Measurements from ENCODE around the gene GPR17.

GPR17 gene

GRCh38 chr2:127614731-127615130, 31.2 kb upstream of the GPR17 start:
- no peak for DNase-seq (ENCODE audit: low read depth)

DNA sequence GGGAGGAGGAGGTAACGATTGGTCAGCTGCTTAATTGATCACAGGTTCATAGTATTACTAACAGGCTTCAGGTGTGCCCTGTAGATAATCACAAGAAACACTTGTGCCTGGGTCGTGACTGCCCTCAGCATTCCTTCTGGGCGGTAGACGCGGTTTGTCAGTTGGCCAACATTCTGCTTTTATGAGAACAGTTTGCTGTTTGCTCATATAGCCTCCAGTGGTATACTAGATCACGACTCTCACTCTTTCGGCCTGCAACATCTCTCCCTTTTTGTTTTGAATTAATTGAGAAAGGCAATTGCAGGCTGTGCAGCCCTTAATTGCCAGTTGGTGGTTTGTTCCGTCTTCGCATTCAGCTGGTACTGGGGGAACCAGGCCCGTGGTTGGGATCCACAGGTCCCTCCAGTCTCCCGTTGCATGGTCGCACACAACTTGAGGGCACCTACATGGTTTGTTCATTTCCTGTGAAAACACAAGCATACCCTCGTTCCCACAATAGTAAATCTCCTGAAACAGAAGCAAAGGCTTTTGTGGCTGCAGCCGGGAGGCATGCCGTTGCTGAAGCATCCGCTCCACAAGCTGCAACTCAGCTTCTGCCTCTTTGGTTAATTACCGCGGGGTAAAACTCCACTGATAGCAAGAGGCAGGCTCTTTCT, 30.3 kb upstream of the GPR17 start:
- no peak for DNase-seq (ENCODE audit: low read depth)

DNA sequence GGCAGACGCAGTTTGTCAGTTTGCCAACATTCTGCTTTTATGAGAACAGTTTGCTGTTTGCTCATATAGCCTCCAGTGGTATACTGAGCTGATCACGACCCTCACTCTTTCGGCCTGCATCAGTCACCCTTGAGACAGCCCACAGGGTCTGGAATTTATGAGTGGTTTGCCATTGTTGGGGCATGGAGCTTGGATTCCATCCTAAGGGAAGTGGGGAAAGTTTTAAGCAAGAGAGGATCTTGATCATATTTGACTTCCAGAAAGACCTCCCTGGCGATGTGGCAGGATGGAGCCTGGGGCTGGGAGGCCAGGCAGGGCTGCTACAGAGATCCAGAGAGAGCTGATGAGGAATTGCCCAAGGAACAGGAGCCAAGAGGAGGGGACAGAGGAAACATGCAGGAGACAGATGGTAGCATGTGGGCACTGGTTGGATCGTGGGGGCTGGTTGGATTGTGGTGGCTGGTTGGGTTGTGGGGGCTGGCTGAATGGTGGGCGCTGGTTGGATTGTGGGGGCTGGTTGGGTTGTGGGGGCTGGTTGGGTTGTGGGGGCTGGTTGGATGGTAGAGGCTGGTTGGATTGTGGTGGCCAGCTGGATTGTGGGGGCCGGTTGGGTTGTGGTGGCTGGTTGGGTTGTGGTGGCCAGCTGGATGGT, 27.3 kb upstream of the GPR17 start:
- no peak for DNase-seq (ENCODE audit: low read depth)

GRCh38 chr2:127619203-127619590, 26.8 kb upstream of the GPR17 start:
- no peak for DNase-seq (ENCODE audit: low read depth)

- no peak for DNase-seq (ENCODE audit: low read depth)
Observed at GRCh38 chr2:127619877-127620705, 25.9 kb upstream of the GPR17 start.

- DNase-seq (ENCODE audit: low read depth) = no peak
Observed at GRCh38 chr2:127620866-127621265, 25.1 kb upstream of the GPR17 start.

DNA sequence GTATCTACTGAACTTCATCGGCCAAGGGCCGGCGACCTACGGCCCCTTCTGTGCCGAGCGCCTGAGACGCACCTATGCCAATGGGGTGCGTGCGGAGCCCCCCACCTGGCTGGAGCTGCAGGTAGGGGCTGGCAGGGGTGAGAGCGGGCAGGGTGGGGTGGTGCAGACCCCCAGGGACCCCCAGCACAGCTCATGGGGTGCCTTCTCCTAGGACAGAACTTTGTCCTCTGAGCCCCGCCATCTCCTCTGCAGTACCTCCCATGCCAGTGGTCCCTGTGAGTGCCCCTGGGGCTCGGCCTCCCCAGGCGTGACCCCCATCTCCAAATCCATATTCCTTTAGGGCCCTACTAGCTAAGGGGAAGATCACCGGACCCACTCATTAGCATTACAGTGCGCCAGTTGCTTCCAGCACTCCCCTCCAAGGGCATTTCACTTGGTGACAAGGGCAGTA, 23.9 kb upstream of the GPR17 start:
- DNase-seq (ENCODE audit: low read depth) = no peak

- DNase-seq (ENCODE audit: low read depth) = no peak
Observed at GRCh38 chr2:127622561-127623387, 23.2 kb upstream of the GPR17 start.

DNA sequence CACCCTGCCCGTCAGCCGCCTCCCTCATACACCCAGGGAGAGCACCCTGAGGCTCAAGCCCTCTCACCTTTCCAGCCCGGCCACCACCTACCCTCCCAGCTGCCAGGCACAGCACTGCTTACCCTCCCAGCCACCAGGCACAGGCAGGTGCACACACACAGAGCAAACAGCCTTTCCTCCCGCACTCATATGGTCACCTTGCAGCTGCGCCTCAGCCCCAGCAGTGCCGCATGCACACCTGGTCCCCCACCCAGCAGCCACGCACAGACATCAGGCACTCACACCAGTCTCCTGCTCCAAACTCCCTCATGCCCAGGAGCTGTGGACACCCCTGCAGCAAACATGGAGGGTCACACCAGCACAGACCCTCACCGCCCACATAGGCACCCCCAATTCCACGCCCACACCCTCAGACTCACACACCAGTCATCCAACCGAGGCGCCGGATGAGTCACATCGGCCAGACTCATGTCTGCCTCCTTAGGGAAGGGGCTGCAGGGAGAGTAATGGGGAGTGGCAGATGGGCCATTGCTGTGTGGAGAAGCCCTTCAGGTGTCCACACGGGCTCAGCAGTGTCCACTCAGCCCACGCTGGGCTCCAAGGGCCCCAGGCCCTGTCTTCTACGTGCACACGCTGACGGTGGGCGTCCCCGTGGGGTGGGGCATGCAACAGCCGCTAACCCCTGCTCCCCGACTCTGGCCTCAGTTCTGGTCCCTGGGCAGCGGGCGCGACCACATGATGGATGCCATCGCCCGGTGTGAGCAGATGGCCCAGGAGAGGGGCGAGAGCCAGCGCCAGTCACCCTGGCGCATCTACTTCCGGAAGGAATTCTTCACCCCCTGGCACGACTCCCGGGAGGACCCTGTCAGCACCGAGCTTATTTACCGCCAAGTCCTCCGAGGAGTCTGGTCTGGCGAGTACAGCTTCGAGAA, 22.3 kb upstream of the GPR17 start:
- no peak for DNase-seq (ENCODE audit: low read depth)

DNA sequence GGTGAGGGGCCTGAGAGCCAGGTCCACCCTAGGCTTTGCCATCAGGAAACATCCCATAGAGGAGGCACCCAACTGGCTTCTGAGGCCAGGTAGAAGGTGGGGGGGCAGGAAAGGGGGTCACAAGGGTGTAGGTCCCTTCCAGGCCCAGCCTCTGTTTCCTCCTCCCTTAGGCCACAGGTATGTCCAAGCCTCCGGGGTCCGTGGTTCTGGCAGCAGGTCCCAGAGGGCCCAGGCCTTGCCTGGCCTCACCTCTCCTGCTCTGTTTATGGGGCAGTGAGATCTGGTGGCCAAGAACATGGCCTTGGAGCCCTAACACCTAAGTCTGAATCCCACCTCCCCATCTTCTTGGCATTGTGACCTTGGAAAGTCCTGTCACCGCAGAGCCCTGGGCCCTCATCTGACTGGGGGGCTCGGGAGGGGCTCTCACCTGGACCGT, 21.6 kb upstream of the GPR17 start:
- no peak for DNase-seq (ENCODE audit: low read depth)

DNA sequence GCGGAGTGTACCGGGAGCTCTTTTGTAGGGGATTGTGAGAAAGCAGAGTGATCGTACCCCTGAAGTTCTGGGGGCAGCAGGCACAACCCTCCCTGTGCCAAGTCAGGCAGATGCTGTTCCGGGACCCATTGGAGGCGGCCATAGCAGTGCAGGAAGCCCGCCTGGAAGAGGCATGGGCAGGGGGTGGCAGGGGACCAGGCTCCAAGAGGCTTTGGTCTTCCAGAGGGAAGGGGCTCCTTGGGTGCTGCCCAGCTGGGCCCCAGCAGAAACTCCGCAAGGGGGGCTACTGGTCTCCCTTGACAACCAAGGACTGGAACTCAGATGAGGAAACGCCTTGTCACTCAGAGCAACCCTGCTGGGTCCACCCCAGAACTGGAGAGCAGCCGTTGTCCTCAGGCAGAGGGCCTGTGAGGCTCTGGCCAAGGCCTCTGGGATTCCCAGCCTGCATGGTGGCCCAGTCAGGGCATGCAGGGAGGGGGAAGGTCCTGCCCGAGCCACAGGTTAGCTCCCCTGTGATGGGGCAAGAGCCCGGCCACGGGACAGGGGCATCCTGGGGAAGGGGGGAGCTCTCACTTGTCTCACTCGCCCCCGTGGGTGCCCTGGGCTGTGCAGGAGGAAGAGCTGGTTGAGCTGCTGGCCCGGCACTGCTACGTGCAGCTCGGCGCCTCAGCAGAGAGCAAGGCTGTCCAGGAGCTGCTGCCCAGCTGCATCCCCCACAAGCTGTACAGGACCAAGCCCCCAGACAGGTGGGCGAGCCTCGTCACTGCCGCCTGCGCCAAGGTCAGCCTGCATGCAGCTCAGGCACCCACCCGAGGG, 21.0 kb upstream of the GPR17 start:
- no peak for DNase-seq (ENCODE audit: low read depth)

DNA sequence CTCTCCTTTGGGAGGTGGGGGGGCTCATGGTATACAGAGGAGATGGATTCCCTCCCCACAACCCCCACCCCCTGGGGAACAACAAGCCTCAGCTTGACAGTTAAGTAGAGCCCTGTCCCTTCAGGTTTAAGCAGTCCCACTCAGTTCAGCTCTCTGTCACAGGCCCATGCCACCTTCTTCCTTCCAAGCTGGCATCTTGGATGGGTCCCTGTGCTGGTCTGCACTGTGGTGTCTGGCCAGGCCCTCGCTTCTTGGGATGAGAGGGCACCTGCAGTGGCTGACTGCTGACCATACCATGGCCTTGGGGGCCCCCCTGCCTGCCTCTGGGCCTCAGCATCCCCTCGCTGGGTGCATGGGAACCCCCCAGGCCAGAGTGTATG, 20.4 kb upstream of the GPR17 start:
- no peak for DNase-seq (ENCODE audit: low read depth)

GRCh38 chr2:127626175-127626574, 19.8 kb upstream of the GPR17 start:
- DNase-seq (ENCODE audit: low read depth) = no peak

DNA sequence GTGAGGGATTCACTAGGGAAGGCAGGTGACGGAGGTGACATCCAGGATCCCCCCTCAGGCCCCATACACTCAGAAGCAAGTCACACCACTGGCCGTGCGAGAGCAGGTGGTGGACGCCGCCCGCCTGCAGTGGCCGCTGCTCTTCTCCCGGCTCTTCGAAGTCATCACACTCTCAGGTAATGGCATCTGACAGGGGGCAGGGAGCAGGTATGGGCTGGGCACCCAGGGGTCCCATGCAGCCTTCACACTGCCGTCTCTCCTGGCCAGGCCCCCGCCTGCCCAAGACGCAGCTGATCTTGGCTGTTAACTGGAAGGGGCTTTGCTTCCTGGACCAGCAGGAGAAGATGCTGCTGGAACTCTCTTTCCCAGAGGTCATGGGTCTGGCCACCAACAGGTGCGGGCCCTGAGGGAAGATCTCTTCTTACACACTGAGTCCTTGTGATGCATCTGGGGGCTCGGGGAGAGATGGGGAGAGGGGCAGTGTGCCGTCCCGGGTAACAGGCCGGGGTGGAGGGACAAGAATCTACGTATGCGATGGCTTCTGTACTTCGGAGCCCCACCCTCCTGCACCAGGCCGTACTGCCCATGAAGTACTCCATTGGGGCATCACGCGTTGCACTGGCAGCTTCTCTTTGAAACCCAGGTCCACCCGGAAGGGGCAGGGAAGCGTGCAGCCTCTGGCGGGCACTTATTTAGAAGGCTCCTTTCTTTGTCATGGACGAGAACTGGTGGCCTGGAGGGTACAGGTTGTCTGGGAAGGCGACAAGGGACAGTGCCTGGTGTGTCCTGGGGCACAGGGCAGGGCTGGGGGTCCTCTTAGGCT, 18.8 kb upstream of the GPR17 start:
- DNase-seq (ENCODE audit: low read depth) = no peak

GRCh38 chr2:127627740-127628571, 18.0 kb upstream of the GPR17 start:
- no peak for DNase-seq (ENCODE audit: low read depth)

GRCh38 chr2:127628767-127629614, 17.0 kb upstream of the GPR17 start:
- DNase-seq (ENCODE audit: low read depth) = no peak

GRCh38 chr2:127629637-127630036, 16.3 kb upstream of the GPR17 start:
- no peak for DNase-seq (ENCODE audit: low read depth)
